ENCODE measurements around the gene SLC8A1.

GRCh38 chr2:40357667-40358066 is 94.2 kb downstream of the SLC8A1 start:
- TF ChIP-seq CTCF (IDR thresholded peaks at IDR 0.05): no peak
- TF ChIP-seq POLR2A (IDR thresholded peaks at IDR 0.05): no peak
